Globus pallidus (tissue), 1 donor: ENCODE data around the gene AQP1.

Source experiments
- DNase-seq: peaks from one replicate; pipeline ENCODE4 v3.0.0-alpha.2; 2015; ENCODE audit warnings: low spot score

Gene AQP1

GRCh38 chr7:30921540-30922401, 10.1 kb downstream of the AQP1 start:
- no peak for DNase-seq

- DNase-seq = no peak
Observed at GRCh38 chr7:30922596-30922995, 10.9 kb downstream of the AQP1 start.

GRCh38 chr7:30923009-30923773, 11.5 kb downstream of the AQP1 start:
- DNase-seq = no peak

GRCh38 chr7:30923774-30924413, 12.2 kb downstream of the AQP1 start:
- DNase-seq = no peak

- no peak for DNase-seq
Observed at GRCh38 chr7:30924624-30925023, 13.0 kb downstream of the AQP1 start.

- no peak for DNase-seq
Observed at GRCh38 chr7:30925117-30925516, 13.5 kb downstream of the AQP1 start.

- DNase-seq = no peak
Observed at GRCh38 chr7:30925913-30926312, 14.3 kb downstream of the AQP1 start.

- no peak for DNase-seq
Observed at GRCh38 chr7:30926313-30926712, 14.7 kb downstream of the AQP1 start.

- DNase-seq = no peak
Observed at GRCh38 chr7:30927040-30927439, 15.4 kb downstream of the AQP1 start.

GRCh38 chr7:30927559-30927958, 15.9 kb downstream of the AQP1 start:
- no peak for DNase-seq

- no peak for DNase-seq
Observed at GRCh38 chr7:30928254-30928872, 16.7 kb downstream of the AQP1 start.

- no peak for DNase-seq
Observed at GRCh38 chr7:30929686-30930085, 18.0 kb downstream of the AQP1 start.

- DNase-seq = no peak
Observed at GRCh38 chr7:30930621-30931020, 19.0 kb downstream of the AQP1 start.

- no peak for DNase-seq
Observed at GRCh38 chr7:30931161-30931928, 19.7 kb downstream of the AQP1 start.

GRCh38 chr7:30931929-30932540, 20.4 kb downstream of the AQP1 start:
- no peak for DNase-seq

- no peak for DNase-seq
Observed at GRCh38 chr7:30932562-30932961, 20.9 kb downstream of the AQP1 start.

- no peak for DNase-seq
Observed at GRCh38 chr7:30933124-30933974, 21.7 kb downstream of the AQP1 start.

- DNase-seq = no peak
Observed at GRCh38 chr7:30934225-30934624, 22.6 kb downstream of the AQP1 start.

GRCh38 chr7:30934732-30935568, 23.3 kb downstream of the AQP1 start:
- DNase-seq = no peak
